Measurements from ENCODE around the gene MRC1. TPM values are rescaled to one million over a fixed set of nuclear protein-coding genes. Genes with fewer than 3 reads are reported as not detected.

Gene MRC1
- total and polyA plus RNA-seq, 2 donors (not counting 1 experiment from before 2014, with no cell fraction given): 0.12 TPM; not detected in 1

- Mint-ChIP-seq H3K4me3 (no peak overlapping the region), H3K4me1 (peaks cover 2% of the 10 kb centered on the region), H3K27ac (no peak overlapping the region), H3K27me3 (peaks cover 10% of the 10 kb centered on the region), H3K9me3 (ENCODE audit: insufficient read depth) (peaks cover 2% of the 10 kb centered on the region)
- intact Hi-C loops (cut with micrococcal nuclease): no loop called here
- no peak overlapping the region for H2AFZ ChIP-seq (ENCODE audit: insufficient read depth, low read depth, low read length, poor library complexity, severe bottlenecking)
- no peaks in the 10 kb centered on the region for H3K79me2 ChIP-seq (ENCODE audit: control insufficient read depth, insufficient read depth, low read length)
- H3K9me3 ChIP-seq (ENCODE audit: control extremely low read depth in 1 of 3, control insufficient read depth in 2 of 3, insufficient read depth in 1 of 3, low read length in 2 of 3): peaks cover 0 to 1% (median 0%) of the 10 kb centered on the region in 3 donors
- TF ChIP-seq EZH2 (IDR thresholded peaks at IDR 0.05; ENCODE audit: borderline replicate concordance, insufficient read depth, low read depth, low read length, poor library complexity, severe bottlenecking): no peak
- TF ChIP-seq, protein P1, sequence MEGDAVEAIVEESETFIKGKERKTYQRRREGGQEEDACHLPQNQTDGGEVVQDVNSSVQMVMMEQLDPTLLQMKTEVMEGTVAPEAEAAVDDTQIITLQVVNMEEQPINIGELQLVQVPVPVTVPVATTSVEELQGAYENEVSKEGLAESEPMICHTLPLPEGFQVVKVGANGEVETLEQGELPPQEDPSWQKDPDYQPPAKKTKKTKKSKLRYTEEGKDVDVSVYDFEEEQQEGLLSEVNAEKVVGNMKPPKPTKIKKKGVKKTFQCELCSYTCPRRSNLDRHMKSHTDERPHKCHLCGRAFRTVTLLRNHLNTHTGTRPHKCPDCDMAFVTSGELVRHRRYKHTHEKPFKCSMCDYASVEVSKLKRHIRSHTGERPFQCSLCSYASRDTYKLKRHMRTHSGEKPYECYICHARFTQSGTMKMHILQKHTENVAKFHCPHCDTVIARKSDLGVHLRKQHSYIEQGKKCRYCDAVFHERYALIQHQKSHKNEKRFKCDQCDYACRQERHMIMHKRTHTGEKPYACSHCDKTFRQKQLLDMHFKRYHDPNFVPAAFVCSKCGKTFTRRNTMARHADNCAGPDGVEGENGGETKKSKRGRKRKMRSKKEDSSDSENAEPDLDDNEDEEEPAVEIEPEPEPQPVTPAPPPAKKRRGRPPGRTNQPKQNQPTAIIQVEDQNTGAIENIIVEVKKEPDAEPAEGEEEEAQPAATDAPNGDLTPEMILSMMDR (IDR thresholded peaks at IDR 0.05): no peak
- H3K4me1 ChIP-seq (ENCODE audit: control insufficient read depth in 2 of 2, insufficient read depth in 2 of 2, low read length in 2 of 2): peaks cover 0 to 4% of the 10 kb centered on the region in 2 donors
- H3K27ac ChIP-seq (ENCODE audit: low read length in 2 of 2): no peak overlapping the region
- peak overlapping the region; percentile 25 for H3K4me2 ChIP-seq (replicated peaks; ENCODE audit: low read depth, low read length, poor library complexity, severe bottlenecking)
- ATAC-seq (ENCODE audit: low read depth): no peak
- H3K36me3 ChIP-seq (replicated peaks in 1 of 2; ENCODE audit: control extremely low read depth in 1 of 2, control insufficient read depth in 1 of 2, extremely low read depth in 1 of 2, insufficient read depth in 2 of 2, low read length in 1 of 2): no peaks in the 10 kb centered on the region
- DNase-seq: no peak
- H3K4me3 ChIP-seq (ENCODE audit: control extremely low read depth in 1 of 5, extremely low read depth in 1 of 5, insufficient read depth in 1 of 5, low read depth in 2 of 5, low read length in 4 of 5): no peak overlapping the region
- no peaks in the 10 kb centered on the region for H3K27me3 ChIP-seq (replicated peaks in 1 of 4; ENCODE audit: control extremely low read depth in 1 of 4, control insufficient read depth in 3 of 4, insufficient read depth in 4 of 4, low read length in 3 of 4)
- no peak overlapping the region for H3K9ac ChIP-seq (ENCODE audit: low read length)
- ChIA-PET POLR2A (no interaction called here), CTCF (no interaction called here)
- 94% methylated on average over 5 of the region's 6 CpGs for WGBS (ENCODE audit: insufficient coverage)
- no peaks in the 10 kb centered on the region for H4K20me1 ChIP-seq (ENCODE audit: control insufficient read depth, insufficient read depth, low read length, poor library complexity, severe bottlenecking)
Measured at GRCh38 chr10:17831896-17832295, 22.7 kb downstream of the MRC1 start.

- no peak for DNase-seq
- Histone ChIP-seq H3K4me1 (ENCODE audit: control insufficient read depth in 2 of 2, insufficient read depth in 2 of 2, low read length in 2 of 2) (peaks cover 10 to 15% of the 10 kb centered on the region in 2 donors), H3K4me2 (replicated peaks; ENCODE audit: low read depth, low read length, poor library complexity, severe bottlenecking) (no peak overlapping the region), H2AFZ (ENCODE audit: insufficient read depth, low read depth, low read length, poor library complexity, severe bottlenecking) (no peak overlapping the region), H3K27me3 (replicated peaks in 1 of 4; ENCODE audit: control extremely low read depth in 1 of 4, control insufficient read depth in 3 of 4, insufficient read depth in 4 of 4, low read length in 3 of 4) (no peaks in the 10 kb centered on the region), H3K27ac (ENCODE audit: low read length in 2 of 2) (no peak overlapping the region), H4K20me1 (ENCODE audit: control insufficient read depth, insufficient read depth, low read length, poor library complexity, severe bottlenecking) (no peaks in the 10 kb centered on the region), H3K4me3 (ENCODE audit: control extremely low read depth in 1 of 5, extremely low read depth in 1 of 5, insufficient read depth in 1 of 5, low read depth in 2 of 5, low read length in 4 of 5) (no peak overlapping the region), H3K9me3 (ENCODE audit: control extremely low read depth in 1 of 3, control insufficient read depth in 2 of 3, insufficient read depth in 1 of 3, low read length in 2 of 3) (no peaks in the 10 kb centered on the region), H3K9ac (ENCODE audit: low read length) (no peak overlapping the region), H3K79me2 (ENCODE audit: control insufficient read depth, insufficient read depth, low read length) (no peaks in the 10 kb centered on the region), H3K36me3 (replicated peaks in 1 of 2; ENCODE audit: control extremely low read depth in 1 of 2, control insufficient read depth in 1 of 2, extremely low read depth in 1 of 2, insufficient read depth in 2 of 2, low read length in 1 of 2) (no peaks in the 10 kb centered on the region)
- CTCF ChIA-PET: no interaction called here
- intact Hi-C loops (cut with micrococcal nuclease): no loop called here
- no peak overlapping the region for H3K4me3 Mint-ChIP-seq
- POLR2A ChIA-PET: no interaction called here
- peaks cover 2% of the 10 kb centered on the region for H3K9me3 Mint-ChIP-seq (ENCODE audit: insufficient read depth)
- H3K4me1 Mint-ChIP-seq: peaks cover 11% of the 10 kb centered on the region
- no peak for ATAC-seq (ENCODE audit: low read depth)
- peaks cover 10% of the 10 kb centered on the region for H3K27me3 Mint-ChIP-seq
- no peak for TF ChIP-seq EZH2 (IDR thresholded peaks at IDR 0.05; ENCODE audit: borderline replicate concordance, insufficient read depth, low read depth, low read length, poor library complexity, severe bottlenecking)
- TF ChIP-seq, protein P1 (IDR thresholded peaks at IDR 0.05): no peak
- H3K27ac Mint-ChIP-seq: no peak overlapping the region
- 97% methylated on average over 4 of the region's 6 CpGs for WGBS (ENCODE audit: insufficient coverage)
Measured at GRCh38 chr10:17833656-17834055, 24.5 kb downstream of the MRC1 start.

Data from B cell (primary cell).